HEK293 (cell line): ENCODE measurements around the gene TRAPPC3L.

ENCODE experiments used
- HOXC10 ChIP-seq: sonication (generic); formaldehyde crosslinking; IDR thresholded peaks from 2 replicates; pipeline ENCODE4 v1.8.1; 2023; ENCODE audit warnings: mild to moderate bottlenecking, missing genetic modification reagents
- ZBTB48 ChIP-seq: fragments of 450-650 bp; formaldehyde crosslinking; IDR thresholded peaks from 2 replicates; pipeline ENCODE4 v1.5.1; 2016; ENCODE audit warnings: missing biosample characterization, missing genetic modification characterization
- ZNF18 ChIP-seq: fragments of 450-650 bp; formaldehyde crosslinking; IDR thresholded peaks from 2 replicates; pipeline ENCODE4 v1.5.1; 2016; ENCODE audit warnings: missing biosample characterization, missing genetic modification characterization
- ZNF202 ChIP-seq: fragments of 450-650 bp; formaldehyde crosslinking; IDR thresholded peaks from 2 replicates; pipeline ENCODE4 v1.5.1; 2016; ENCODE audit warnings: missing biosample characterization, missing genetic modification characterization, borderline replicate concordance
- ZNF335 ChIP-seq: fragments of 450-650 bp; formaldehyde crosslinking; conservative IDR thresholded peaks from 2 replicates; pipeline ENCODE4 v1.5.1; 2016; ENCODE audit warnings: missing biosample characterization, missing genetic modification characterization
- ZNF530 ChIP-seq: fragments of 450-650 bp; formaldehyde crosslinking; IDR thresholded peaks from 2 replicates; pipeline ENCODE4 v1.5.1; 2016; ENCODE audit warnings: low read depth, missing biosample characterization, missing genetic modification characterization
- ZNF571 ChIP-seq: fragments of 450-650 bp; formaldehyde crosslinking; IDR thresholded peaks from 2 replicates; pipeline ENCODE4 v1.5.0; 2017; ENCODE audit warnings: missing biosample characterization, missing genetic modification characterization
- TF ChIP-seq, protein P1 (sequence below): fragments of 450-650 bp; formaldehyde crosslinking; IDR thresholded peaks from 2 replicates; pipeline ENCODE4 v1.5.1; 2016; ENCODE audit warnings: missing biosample characterization, missing genetic modification characterization
- TF ChIP-seq, protein P2 (sequence below): fragments of 450-650 bp; formaldehyde crosslinking; IDR thresholded peaks from 2 replicates; pipeline ENCODE4 v1.5.1; 2016; ENCODE audit warnings: missing biosample characterization, missing genetic modification characterization

DNA sequence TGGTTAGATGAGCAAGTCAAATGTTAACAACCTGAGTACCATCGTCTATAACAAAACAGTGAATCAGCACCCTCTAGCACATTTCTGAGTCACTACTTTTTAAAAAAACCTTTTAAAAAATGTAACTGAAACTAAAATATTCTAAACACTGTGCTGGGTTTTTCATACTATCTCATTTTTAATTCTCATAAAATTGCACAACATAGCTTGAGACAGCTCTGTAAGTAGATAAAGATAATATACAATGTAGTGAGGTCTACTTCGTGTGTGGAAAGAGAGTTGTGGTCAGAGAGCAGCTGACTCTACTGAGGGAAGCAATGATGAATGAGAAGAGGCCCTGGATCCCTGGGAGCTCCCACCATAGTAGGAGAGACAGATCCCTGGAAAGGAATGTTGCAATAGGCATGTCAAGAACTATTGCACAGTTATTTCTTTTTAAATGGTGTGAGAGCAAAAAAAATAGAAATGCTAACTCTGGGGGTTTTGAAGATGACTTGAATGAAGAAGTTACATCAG, 97.9 kb downstream of the TRAPPC3L start:
- TF ChIP-seq, protein P1, sequence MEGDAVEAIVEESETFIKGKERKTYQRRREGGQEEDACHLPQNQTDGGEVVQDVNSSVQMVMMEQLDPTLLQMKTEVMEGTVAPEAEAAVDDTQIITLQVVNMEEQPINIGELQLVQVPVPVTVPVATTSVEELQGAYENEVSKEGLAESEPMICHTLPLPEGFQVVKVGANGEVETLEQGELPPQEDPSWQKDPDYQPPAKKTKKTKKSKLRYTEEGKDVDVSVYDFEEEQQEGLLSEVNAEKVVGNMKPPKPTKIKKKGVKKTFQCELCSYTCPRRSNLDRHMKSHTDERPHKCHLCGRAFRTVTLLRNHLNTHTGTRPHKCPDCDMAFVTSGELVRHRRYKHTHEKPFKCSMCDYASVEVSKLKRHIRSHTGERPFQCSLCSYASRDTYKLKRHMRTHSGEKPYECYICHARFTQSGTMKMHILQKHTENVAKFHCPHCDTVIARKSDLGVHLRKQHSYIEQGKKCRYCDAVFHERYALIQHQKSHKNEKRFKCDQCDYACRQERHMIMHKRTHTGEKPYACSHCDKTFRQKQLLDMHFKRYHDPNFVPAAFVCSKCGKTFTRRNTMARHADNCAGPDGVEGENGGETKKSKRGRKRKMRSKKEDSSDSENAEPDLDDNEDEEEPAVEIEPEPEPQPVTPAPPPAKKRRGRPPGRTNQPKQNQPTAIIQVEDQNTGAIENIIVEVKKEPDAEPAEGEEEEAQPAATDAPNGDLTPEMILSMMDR (tag by site-specific recombination), result no peak
- TF ChIP-seq, protein P2, sequence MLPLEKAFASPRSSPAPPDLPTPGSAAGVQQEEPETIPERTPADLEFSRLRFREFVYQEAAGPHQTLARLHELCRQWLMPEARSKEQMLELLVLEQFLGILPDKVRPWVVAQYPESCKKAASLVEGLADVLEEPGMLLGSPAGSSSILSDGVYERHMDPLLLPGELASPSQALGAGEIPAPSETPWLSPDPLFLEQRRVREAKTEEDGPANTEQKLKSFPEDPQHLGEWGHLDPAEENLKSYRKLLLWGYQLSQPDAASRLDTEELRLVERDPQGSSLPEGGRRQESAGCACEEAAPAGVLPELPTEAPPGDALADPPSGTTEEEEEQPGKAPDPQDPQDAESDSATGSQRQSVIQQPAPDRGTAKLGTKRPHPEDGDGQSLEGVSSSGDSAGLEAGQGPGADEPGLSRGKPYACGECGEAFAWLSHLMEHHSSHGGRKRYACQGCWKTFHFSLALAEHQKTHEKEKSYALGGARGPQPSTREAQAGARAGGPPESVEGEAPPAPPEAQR (tag by site-specific recombination), result no peak
- TF ChIP-seq ZBTB48 (tag by site-specific recombination) (peak; percentile 67), ZNF202 (no peak), HOXC10 (no peak), ZNF530 (tag by site-specific recombination) (no peak), ZNF335 (tag by site-specific recombination) (no peak), ZNF571 (tag by site-specific recombination) (no peak), ZNF18 (tag by site-specific recombination) (no peak)
